HG02588 (cell line): Measurements from ENCODE around the gene NEK3.
"Not testable (repeated sequence)": the region's sequence is repeated elsewhere in the genome, so short reads cannot be mapped to it uniquely, and the experiment has no call there.

ENCODE experiments used
- ATAC-seq: cut with Tn5 transposase; IDR thresholded peaks from one replicate; pipeline ENCODE4 v1.9.1; 2021; ENCODE audit warnings: mild to moderate bottlenecking, moderate library complexity; ENCODE audit not compliant: unreplicated experiment

The NEK3 gene

GRCh38 chr13:52125547-52125946 is 33.9 kb downstream of the NEK3 start:
- no peak for ATAC-seq

- no peak for ATAC-seq
These were observed 40.8 kb downstream of the NEK3 start for GRCh38 chr13:52118595-52118994.

- ATAC-seq: no peak
These were observed 41.3 kb downstream of the NEK3 start for GRCh38 chr13:52118095-52118494.

GRCh38 chr13:52112591-52112990 is 46.8 kb downstream of the NEK3 start:
- ATAC-seq: no peak

- no peak for ATAC-seq
These were observed 50.2 kb downstream of the NEK3 start for GRCh38 chr13:52109116-52109670.

GRCh38 chr13:52105841-52106240 is 53.6 kb downstream of the NEK3 start:
- no peak for ATAC-seq

- no peak for ATAC-seq
These were observed 54.8 kb downstream of the NEK3 start for GRCh38 chr13:52104624-52105023.

- ATAC-seq: no peak
These were observed 56.0 kb downstream of the NEK3 start for GRCh38 chr13:52103386-52103785.

GRCh38 chr13:52102423-52102822 is 57.0 kb downstream of the NEK3 start:
- ATAC-seq: not testable (repeated sequence)

DNA sequence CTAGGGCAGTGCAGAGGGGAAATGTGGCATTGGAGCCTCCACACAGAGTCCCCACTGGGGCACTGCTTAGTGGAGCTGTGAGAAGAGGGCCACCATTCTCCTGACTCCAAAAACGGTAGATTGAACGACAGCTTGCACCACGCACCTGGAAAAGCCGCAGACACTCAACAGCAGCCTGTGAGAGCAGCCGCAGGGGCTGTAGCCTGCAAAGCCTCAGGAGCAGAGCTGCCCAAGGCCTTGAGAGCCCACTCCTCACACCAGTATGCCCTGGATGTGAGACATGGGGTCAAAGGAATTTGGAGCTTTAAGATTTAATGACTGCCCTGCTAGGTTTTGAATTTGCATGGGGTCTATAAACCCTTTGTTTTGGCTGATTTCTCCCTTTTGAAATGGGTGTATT is 62.2 kb downstream of the NEK3 start:
- ATAC-seq: no peak

- no peak for ATAC-seq
These were observed 62.6 kb downstream of the NEK3 start for GRCh38 chr13:52096748-52097147.

DNA sequence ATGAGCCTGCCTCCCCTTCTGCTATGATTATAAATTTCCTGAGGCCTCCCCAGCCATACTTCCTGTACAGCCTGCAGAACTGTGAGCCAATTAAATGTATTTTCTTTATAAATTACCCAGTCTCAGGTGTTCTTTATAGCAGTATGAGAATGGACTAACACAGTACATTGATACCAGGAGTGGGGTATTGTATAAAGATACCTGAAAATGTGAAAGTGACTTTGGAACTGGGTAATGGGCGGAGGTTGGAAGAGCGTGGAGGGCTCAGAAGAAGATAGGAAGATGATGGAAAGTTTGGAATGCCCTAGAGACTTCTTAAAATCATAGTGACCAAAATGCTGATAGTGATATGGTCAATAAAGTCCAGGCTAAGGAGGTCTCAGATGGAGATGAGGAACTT is 63.3 kb downstream of the NEK3 start:
- no peak for ATAC-seq

GRCh38 chr13:52092087-52092486 is 67.3 kb downstream of the NEK3 start:
- ATAC-seq: no peak

- no peak for ATAC-seq
These were observed 67.9 kb downstream of the NEK3 start for GRCh38 chr13:52091473-52091872.

- ATAC-seq: no peak
These were observed 74.0 kb downstream of the NEK3 start for GRCh38 chr13:52085421-52085820.

DNA sequence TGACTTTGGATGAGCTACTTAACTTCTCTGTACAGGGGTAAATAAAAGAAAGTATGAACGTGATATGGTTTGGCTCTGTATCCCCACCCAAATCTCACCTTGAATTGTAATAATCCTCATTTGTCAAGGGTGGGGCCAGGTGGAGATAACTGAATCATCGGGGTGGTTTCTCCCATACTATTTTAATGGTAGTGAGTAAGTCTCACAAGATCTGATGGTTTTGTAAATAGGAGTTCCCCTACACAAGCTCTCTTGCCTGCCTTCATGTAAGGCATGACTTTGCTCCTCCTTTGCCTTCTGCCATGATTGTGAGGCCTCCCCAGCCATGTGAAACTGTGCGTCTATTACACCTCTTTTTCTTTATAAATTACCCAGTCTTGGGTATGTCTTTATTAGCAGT is 74.4 kb downstream of the NEK3 start:
- ATAC-seq: not testable (repeated sequence)
